K562 (cell line): ENCODE results near the gene ZFR2. TPM values are rescaled to one million over a fixed set of nuclear protein-coding genes. Genes with fewer than 3 reads are reported as not detected.

ENCODE experiments used
- CLOCK ChIP-seq: fragments of 250-450 bp; sonication (Bioruptor Pico); IDR thresholded peaks from 2 replicates; pipeline ENCODE4 v1.4.0; 2020; ENCODE audit warnings: mild to moderate bottlenecking, moderate library complexity, borderline replicate concordance
- NFIC ChIP-seq: fragments of 450-650 bp; IDR thresholded peaks from 2 replicates; pipeline ENCODE4 v1.6.1; 2017; ENCODE audit warnings: mild to moderate bottlenecking, inconsistent platforms
- NR2C1 ChIP-seq, 2 experiments: fragments of 450-650 bp; IDR thresholded peaks; 2 replicates each; pipeline ENCODE4 v1.6.1; 2017; ENCODE audit warnings: mild to moderate bottlenecking in 2 of 2, antibody characterized with exemption in 1 of 2, inconsistent platforms in 1 of 2, missing compliant biosample characterization in 1 of 2, missing genetic modification characterization in 1 of 2
- ZBTB40 ChIP-seq, 2 experiments: fragments of 450-650 bp in 1 of 2; sonication (generic) in 1 of 2; formaldehyde crosslinking in 1 of 2; IDR thresholded peaks; 2 replicates each; pipeline versions ENCODE4 v1.7.1 to v1.9.0; 2016 to 2022; ENCODE audit warnings: inconsistent platforms in 1 of 2, mild to moderate bottlenecking in 1 of 2, missing genetic modification reagents in 1 of 2
- polyA plus RNA-seq, 8 experiments: library from polyadenylated mRNA; depleted of rRNA in 4 of 8; stranded (reverse) in 5 of 8; unstranded in 3 of 8; fragments of >200 nt; fragmentation: Nextera tagmentation in 2 of 8; fragmentation: Illumina TruSeq in 1 of 8; extraction: Ambion mirVana in 2 of 8; extraction: Trizol in 1 of 8; gene quantifications; 2 replicates each; pipeline versions ENCODE4 v1.2.1 to v1.2.3, GENCODE V29; 2011 to 2014; ENCODE audit warnings: inconsistent platforms in 1 of 8, missing spikeins in 1 of 8
- total RNA-seq, 7 experiments: library from RNA; depleted of rRNA in 6 of 7; stranded (reverse); fragments of >200 nt in 6 of 7; fragmentation: Illumina TruSeq in 2 of 7; extraction: Trizol in 2 of 7; gene quantifications; 2 replicates each; pipeline versions ENCODE4 v1.2.1 to v1.2.3, GENCODE V29; 2011 to 2021; ENCODE audit warnings: low replicate concordance in 1 of 7

The ZFR2 gene
- total and polyA plus RNA-seq, 9 of the 15 experiments (the other 6 are each of a cell fraction or from before 2014, with no cell fraction given) = 0.03 to 0.59 (median 0.07) TPM; not detected in 6

- TF ChIP-seq ZBTB40 (IDR thresholded peaks at IDR 0.05) (peak; percentile 83), ZBTB40 (CRISPR knock-in tag; IDR thresholded peaks at IDR 0.05) (peak; percentile 63; the same call in 1 of the 2 replicates), NFIC (peak; percentile 97), NR2C1 (IDR thresholded peaks at IDR 0.05) (0 out of 2 replicates have a peak, but pooled peaks have one; percentile 20), NR2C1 (tag; IDR thresholded peaks at IDR 0.05) (no peak), CLOCK (no peak)
These were observed 17.3 kb downstream of the ZFR2 start (continued) for GRCh38 chr19:3851254-3852176.
